SK-N-MC (cell line): Measurements from ENCODE around the gene PLPPR4.

Experiments
- EZH2 ChIP-seq: fragments of 200-600 bp; sonication (generic); IDR thresholded peaks from one replicate; pipeline ENCODE4 v1.6.1; 2017; ENCODE audit warnings: antibody characterized with exemption
- FOXP2 ChIP-seq: optimal IDR thresholded peaks from 2 replicates; pipeline ENCODE3; 2011; ENCODE audit warnings: mild to moderate bottlenecking, moderate library complexity; ENCODE audit not compliant: insufficient read depth; ENCODE audit errors: extremely low read length, control extremely low read depth
- POLR2AphosphoS5 ChIP-seq: IDR thresholded peaks from 2 replicates; pipeline ENCODE4 v1.6.1; 2012; ENCODE audit warnings: mild to moderate bottlenecking, low read depth, low read length, borderline replicate concordance

DNA sequence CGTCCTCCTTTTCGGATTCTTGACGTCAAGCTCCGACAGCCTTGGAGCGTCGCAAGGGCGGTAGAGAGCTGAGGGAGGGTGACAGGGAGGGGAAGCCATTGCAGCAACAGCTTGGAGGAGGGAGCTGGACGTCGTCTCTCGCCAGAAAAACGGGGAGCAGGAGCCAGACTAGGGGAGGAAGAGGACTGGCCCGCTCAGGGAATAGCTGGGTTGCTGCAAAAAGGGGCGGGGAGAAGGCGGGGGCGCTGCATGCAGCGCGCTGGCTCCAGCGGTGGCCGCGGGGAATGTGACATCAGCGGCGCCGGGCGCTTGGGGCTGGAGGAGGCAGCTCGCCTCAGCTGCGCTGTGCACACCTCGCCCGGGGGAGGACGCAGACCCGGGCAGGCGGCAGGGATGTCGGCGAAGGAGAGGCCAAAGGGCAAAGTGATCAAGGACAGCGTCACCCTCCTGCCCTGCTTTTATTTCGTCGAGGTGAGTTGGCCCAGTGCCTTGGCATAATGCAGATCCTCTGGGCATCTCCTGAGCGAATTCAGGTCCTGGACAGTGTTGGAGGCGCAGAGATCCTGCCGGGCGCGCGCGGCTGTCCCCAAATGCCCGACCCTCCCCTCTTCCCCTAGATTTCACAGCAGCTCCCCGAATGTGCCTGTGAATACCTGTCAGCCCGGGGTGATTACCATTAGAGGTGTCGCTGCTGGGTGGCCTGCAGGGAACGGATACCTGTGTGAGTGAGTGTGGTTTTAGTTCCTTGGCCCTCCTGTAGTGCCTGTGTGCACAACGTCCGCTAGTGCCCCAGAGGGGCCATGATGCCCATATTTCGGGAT lies at the start of gene PLPPR4:
- TF ChIP-seq EZH2 (no peak), POLR2AphosphoS5 (no peak), FOXP2 (no peak)
